K562 (cell line): ENCODE data around the gene RSPH6A.

ENCODE experiments used
- CBX1 ChIP-seq: sonication (generic); IDR thresholded peaks from 2 replicates; pipeline ENCODE4 v1.6.1; 2016; ENCODE audit warnings: antibody characterized with exemption, low read depth, mild to moderate bottlenecking
- E2F3 ChIP-seq: fragments of 250-450 bp; sonication (Bioruptor Pico); IDR thresholded peaks from 2 replicates; pipeline ENCODE4 v1.4.0; 2020; ENCODE audit warnings: mild to moderate bottlenecking
- ELF1 ChIP-seq: fragments of 200-800 bp; sonication (Bioruptor generic); IDR thresholded peaks from 2 replicates; pipeline ENCODE4 v1.6.1; 2016; ENCODE audit warnings: missing genetic modification characterization, missing compliant biosample characterization
- ESRRA ChIP-seq: fragments of 450-650 bp; IDR thresholded peaks from 2 replicates; pipeline ENCODE4 v1.6.1; 2014; ENCODE audit warnings: low read depth, mild to moderate bottlenecking, moderate library complexity, borderline replicate concordance
- JUNB ChIP-seq: fragments of 450-650 bp; formaldehyde crosslinking; conservative IDR thresholded peaks from 2 replicates; pipeline ENCODE4 v1.4.0; 2020; ENCODE audit warnings: mild to moderate bottlenecking
- NBN ChIP-seq: fragments of 450-650 bp; IDR thresholded peaks from 2 replicates; pipeline ENCODE4 v1.6.1; 2016; ENCODE audit warnings: low read depth, mild to moderate bottlenecking
- SNRNP70 ChIP-seq: fragments of 200-400 bp; formaldehyde crosslinking; optimal IDR thresholded peaks from 2 replicates; pipeline ENCODE3; 2017; ENCODE audit warnings: low read depth, low read length
- SP1 ChIP-seq: sonication (generic); formaldehyde crosslinking; IDR thresholded peaks from 2 replicates; pipeline ENCODE4 v1.8.1; 2022; ENCODE audit warnings: mild to moderate bottlenecking, missing genetic modification reagents
- SPI1 ChIP-seq: IDR thresholded peaks from 2 replicates; pipeline ENCODE4 v1.6.1; 2011; ENCODE audit warnings: low read depth, low read length, control low read depth, borderline replicate concordance
- TCF7L2 ChIP-seq: fragments of 150-350 bp; IDR thresholded peaks from 2 replicates; pipeline ENCODE4 v1.6.1; 2016; ENCODE audit warnings: low read depth, mild to moderate bottlenecking, low read length, moderate library complexity
- ZNF197 ChIP-seq: fragments of 200-800 bp; sonication (Bioruptor generic); IDR thresholded peaks from 2 replicates; pipeline ENCODE4 v1.6.1; 2016; ENCODE audit warnings: low read depth, missing genetic modification characterization, missing compliant biosample characterization
- TF ChIP-seq, protein P1 (sequence below): sonication (generic); formaldehyde crosslinking; IDR thresholded peaks from 2 replicates; pipeline ENCODE4 v1.8.0; 2022; ENCODE audit warnings: missing genetic modification reagents, mild to moderate bottlenecking, borderline replicate concordance
- TF ChIP-seq, protein P2 (sequence below), 2 experiments: fragments of 450-650 bp; formaldehyde crosslinking in 1 of 2; IDR thresholded peaks; 2 replicates each; pipeline versions ENCODE4 v1.4.0 to v1.6.1; 2014 to 2020; ENCODE audit warnings: mild to moderate bottlenecking in 2 of 2, borderline replicate concordance in 1 of 2, low read depth in 1 of 2
- TF ChIP-seq, protein P3 (sequence below), 3 experiments: IDR thresholded peaks in 2 of 3; conservative IDR thresholded peaks in 1 of 3; 2 replicates each; pipeline ENCODE4 v1.5.1; 2011 to 2012; ENCODE audit warnings: low read length in 3 of 3, mild to moderate bottlenecking in 3 of 3, control low read depth in 2 of 3, improper control_type of control experiment in 1 of 3, inconsistent platforms in 1 of 3, low read depth in 1 of 3, mixed read lengths in 1 of 3, moderate library complexity in 1 of 3; ENCODE audit not compliant: insufficient read depth in 2 of 3

DNA sequence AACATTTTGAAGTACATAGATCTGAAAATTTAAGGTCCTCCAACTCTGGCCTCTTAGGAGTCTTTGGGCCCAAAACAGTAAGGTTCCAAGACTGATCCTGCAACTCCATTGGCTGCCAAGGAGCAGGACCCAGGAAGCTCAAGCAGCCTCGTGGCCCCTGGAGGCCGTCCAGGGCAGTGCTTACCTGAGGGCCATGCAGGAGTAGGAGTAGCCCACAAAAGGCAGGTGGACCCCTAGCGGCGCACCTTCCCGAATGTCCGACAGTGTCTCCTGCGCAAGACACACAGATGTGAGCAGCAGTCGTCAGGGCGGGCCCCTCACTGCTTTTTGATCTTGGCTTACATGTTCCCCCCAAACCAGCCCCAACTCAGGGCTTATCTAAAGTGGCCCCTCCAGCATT is 40.3 kb downstream of the RSPH6A start:
- TF ChIP-seq SPI1 = no peak
- TF ChIP-seq SNRNP70 = no peak
- TF ChIP-seq ESRRA = no peak
- TF ChIP-seq, protein P1, sequence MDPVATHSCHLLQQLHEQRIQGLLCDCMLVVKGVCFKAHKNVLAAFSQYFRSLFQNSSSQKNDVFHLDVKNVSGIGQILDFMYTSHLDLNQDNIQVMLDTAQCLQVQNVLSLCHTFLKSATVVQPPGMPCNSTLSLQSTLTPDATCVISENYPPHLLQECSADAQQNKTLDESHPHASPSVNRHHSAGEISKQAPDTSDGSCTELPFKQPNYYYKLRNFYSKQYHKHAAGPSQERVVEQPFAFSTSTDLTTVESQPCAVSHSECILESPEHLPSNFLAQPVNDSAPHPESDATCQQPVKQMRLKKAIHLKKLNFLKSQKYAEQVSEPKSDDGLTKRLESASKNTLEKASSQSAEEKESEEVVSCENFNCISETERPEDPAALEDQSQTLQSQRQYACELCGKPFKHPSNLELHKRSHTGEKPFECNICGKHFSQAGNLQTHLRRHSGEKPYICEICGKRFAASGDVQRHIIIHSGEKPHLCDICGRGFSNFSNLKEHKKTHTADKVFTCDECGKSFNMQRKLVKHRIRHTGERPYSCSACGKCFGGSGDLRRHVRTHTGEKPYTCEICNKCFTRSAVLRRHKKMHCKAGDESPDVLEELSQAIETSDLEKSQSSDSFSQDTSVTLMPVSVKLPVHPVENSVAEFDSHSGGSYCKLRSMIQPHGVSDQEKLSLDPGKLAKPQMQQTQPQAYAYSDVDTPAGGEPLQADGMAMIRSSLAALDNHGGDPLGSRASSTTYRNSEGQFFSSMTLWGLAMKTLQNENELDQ = no peak
- TF ChIP-seq NBN = no peak
- no peak for TF ChIP-seq JUNB (CRISPR knock-in tag)
- no peak for TF ChIP-seq ZNF197
- no peak for TF ChIP-seq TCF7L2
- TF ChIP-seq, protein P2, sequence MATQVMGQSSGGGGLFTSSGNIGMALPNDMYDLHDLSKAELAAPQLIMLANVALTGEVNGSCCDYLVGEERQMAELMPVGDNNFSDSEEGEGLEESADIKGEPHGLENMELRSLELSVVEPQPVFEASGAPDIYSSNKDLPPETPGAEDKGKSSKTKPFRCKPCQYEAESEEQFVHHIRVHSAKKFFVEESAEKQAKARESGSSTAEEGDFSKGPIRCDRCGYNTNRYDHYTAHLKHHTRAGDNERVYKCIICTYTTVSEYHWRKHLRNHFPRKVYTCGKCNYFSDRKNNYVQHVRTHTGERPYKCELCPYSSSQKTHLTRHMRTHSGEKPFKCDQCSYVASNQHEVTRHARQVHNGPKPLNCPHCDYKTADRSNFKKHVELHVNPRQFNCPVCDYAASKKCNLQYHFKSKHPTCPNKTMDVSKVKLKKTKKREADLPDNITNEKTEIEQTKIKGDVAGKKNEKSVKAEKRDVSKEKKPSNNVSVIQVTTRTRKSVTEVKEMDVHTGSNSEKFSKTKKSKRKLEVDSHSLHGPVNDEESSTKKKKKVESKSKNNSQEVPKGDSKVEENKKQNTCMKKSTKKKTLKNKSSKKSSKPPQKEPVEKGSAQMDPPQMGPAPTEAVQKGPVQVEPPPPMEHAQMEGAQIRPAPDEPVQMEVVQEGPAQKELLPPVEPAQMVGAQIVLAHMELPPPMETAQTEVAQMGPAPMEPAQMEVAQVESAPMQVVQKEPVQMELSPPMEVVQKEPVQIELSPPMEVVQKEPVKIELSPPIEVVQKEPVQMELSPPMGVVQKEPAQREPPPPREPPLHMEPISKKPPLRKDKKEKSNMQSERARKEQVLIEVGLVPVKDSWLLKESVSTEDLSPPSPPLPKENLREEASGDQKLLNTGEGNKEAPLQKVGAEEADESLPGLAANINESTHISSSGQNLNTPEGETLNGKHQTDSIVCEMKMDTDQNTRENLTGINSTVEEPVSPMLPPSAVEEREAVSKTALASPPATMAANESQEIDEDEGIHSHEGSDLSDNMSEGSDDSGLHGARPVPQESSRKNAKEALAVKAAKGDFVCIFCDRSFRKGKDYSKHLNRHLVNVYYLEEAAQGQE (IDR thresholded peaks at IDR 0.05; ENCODE audit: borderline replicate concordance) = no peak
- TF ChIP-seq, protein P2 (CRISPR knock-in tag; IDR thresholded peaks at IDR 0.05; ENCODE audit: low read depth) = no peak
- TF ChIP-seq E2F3 (CRISPR knock-in tag) = no peak
- TF ChIP-seq CBX1 = no peak
- TF ChIP-seq, protein P3, sequence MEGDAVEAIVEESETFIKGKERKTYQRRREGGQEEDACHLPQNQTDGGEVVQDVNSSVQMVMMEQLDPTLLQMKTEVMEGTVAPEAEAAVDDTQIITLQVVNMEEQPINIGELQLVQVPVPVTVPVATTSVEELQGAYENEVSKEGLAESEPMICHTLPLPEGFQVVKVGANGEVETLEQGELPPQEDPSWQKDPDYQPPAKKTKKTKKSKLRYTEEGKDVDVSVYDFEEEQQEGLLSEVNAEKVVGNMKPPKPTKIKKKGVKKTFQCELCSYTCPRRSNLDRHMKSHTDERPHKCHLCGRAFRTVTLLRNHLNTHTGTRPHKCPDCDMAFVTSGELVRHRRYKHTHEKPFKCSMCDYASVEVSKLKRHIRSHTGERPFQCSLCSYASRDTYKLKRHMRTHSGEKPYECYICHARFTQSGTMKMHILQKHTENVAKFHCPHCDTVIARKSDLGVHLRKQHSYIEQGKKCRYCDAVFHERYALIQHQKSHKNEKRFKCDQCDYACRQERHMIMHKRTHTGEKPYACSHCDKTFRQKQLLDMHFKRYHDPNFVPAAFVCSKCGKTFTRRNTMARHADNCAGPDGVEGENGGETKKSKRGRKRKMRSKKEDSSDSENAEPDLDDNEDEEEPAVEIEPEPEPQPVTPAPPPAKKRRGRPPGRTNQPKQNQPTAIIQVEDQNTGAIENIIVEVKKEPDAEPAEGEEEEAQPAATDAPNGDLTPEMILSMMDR (IDR thresholded peaks at IDR 0.05 in 2 of 3, conservative IDR thresholded peaks at IDR 0.05 in 1 of 3; ENCODE audit: insufficient read depth in 2 of 3, low read depth in 1 of 3, low read length in 3 of 3) = peak in 2 of 3 experiments; percentile 24 to 55; a peak in 3 of 6 replicates
- no peak for TF ChIP-seq ELF1 (tag)
- no peak for TF ChIP-seq SP1
